Activated CD4-positive, alpha-beta memory T cell treated with anti-CD3 and anti-CD28 coated beads, Interleukin-2, amount 10 ng/mL, durations not matched to agents 7 days and 5 days (primary cell): ENCODE measurements around the gene TRAF5. TPM values are rescaled to one million over a fixed set of nuclear protein-coding genes. Genes with fewer than 3 reads are reported as not detected.
"Not testable (repeated sequence)": the region's sequence is repeated elsewhere in the genome, so short reads cannot be mapped to it uniquely, and the experiment has no call there.

Experiments
- CTCF ChIA-PET: fragments of 350-600 bp; sonication (Branson Sonifier 250); formaldehyde crosslinking; loops from one replicate; lab custom pipeline; 2021; ENCODE audit warnings: antibody characterized with exemption, inconsistent platforms; lab: Charles Lee
- POLR2A ChIA-PET: fragments of 350-600 bp; sonication (Branson Sonifier 250); formaldehyde crosslinking; loops from one replicate; lab custom pipeline; 2021; ENCODE audit warnings: antibody characterized with exemption; lab: Charles Lee
- DNase-seq: peaks from one replicate; pipeline ENCODE4 v3.0.0-alpha.2; 2020
- H3K27ac Mint-ChIP-seq: one replicate; pipeline ENCODE4 v1.8.0; 2021; ENCODE audit warnings: mild to moderate bottlenecking, mixed read lengths
- H3K27me3 Mint-ChIP-seq: one replicate; pipeline ENCODE4 v1.8.0; 2021; ENCODE audit warnings: mixed read lengths
- H3K36me3 Mint-ChIP-seq: one replicate; pipeline ENCODE4 v1.8.0; 2021; ENCODE audit warnings: low read depth, mixed read lengths
- H3K4me1 Mint-ChIP-seq: one replicate; pipeline ENCODE4 v1.8.0; 2021; ENCODE audit warnings: mixed read lengths
- H3K4me3 Mint-ChIP-seq: one replicate; pipeline ENCODE4 v1.8.0; 2021; ENCODE audit warnings: mild to moderate bottlenecking, mixed read lengths
- H3K9me3 Mint-ChIP-seq: one replicate; pipeline ENCODE4 v1.8.0; 2021; ENCODE audit warnings: mixed read lengths
- total RNA-seq, 2 experiments: library from RNA; stranded (reverse); gene quantifications; one replicate each; pipeline ENCODE4 v1.2.3, GENCODE V29; 2021

TRAF5 gene
- total RNA-seq, 2 experiments from 2014 or later: 67.9 to 68.4 TPM

DNA sequence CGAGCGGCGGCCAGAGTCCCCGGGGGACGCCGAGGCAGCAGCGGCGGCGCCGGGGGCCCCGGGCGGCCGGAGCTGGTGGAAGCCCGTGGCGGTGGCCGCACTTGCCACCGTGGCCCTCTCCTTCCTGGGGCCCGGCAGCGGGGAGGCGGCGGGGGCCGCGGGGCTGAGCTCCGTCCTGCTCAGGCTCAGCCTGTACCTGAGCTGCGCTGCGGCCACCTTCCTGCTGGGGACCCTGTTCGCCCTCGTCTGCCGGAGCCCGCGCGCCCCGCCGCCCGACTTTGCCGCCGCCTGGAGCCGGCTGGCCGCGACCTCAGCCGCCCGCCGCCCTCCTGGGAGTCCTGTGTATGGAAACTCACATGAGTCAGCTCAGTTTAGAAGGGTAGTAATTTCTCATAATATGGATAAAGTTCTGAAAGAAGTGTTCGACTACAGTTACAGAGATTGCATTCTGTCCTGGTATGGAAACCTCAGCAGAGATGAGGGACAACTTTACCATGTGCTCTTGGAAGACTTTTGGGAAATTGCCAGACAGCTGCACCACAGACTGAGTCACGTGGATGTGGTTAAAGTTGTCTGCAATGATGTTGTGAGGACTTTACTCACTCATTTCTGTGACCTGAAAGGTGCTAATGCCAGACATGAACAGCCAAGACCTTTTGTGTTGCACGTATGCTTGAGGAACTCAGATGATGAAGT is 90.1 kb downstream of the TRAF5 start:
- H3K36me3 Mint-ChIP-seq, H3K9me3 Mint-ChIP-seq, H3K27me3 Mint-ChIP-seq: not testable (repeated sequence)
- POLR2A ChIA-PET: interaction anchor here (1.3 to 3.2 kb wide), 3 partner anchors 34 to 158 kb away, joined by 4 to 13 read pairs (median 4); partner anchors contain the start of gene TRAF5
- Mint-ChIP-seq H3K4me3 (peak overlapping the region; percentile 49), H3K4me1 (peaks cover 22% of the 10 kb centered on the region), H3K27ac (peak overlapping the region; percentile 34)
- peak; percentile 44 for DNase-seq
- CTCF ChIA-PET: interaction anchor here (1.0 to 1.3 kb wide), 2 partner anchors 23 to 81 kb away, joined by 3 to 4 read pairs; no protein-coding TSS in a partner anchor

DNA sequence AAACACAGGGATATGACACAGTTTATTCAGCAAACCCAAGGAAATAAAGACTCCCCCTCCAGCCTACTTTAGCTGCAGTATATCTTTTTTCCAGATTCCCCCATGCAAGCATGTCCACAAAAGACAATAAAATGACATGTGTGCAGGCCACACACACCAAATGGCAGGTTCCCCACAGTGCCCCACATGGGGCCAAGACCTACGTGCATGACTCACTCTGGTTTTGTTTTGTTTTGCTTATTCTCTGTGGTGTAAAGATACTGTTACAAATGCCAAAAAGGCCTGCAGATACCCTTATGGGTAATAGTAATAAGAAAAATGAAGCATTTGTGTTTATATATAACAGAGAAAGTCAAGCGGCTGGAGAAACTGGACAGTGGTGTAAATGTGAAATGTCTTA is 93.8 kb downstream of the TRAF5 start:
- peak; percentile 26 for DNase-seq
- Mint-ChIP-seq H3K27me3 (no peaks in the 10 kb centered on the region), H3K36me3 (peaks cover 4% of the 10 kb centered on the region), H3K27ac (peak overlapping the region; percentile 0), H3K4me1 (peaks cover 22% of the 10 kb centered on the region), H3K9me3 (peaks cover 3% of the 10 kb centered on the region), H3K4me3 (no peak overlapping the region)
- CTCF ChIA-PET: no interaction called here
- POLR2A ChIA-PET: no interaction called here

DNA sequence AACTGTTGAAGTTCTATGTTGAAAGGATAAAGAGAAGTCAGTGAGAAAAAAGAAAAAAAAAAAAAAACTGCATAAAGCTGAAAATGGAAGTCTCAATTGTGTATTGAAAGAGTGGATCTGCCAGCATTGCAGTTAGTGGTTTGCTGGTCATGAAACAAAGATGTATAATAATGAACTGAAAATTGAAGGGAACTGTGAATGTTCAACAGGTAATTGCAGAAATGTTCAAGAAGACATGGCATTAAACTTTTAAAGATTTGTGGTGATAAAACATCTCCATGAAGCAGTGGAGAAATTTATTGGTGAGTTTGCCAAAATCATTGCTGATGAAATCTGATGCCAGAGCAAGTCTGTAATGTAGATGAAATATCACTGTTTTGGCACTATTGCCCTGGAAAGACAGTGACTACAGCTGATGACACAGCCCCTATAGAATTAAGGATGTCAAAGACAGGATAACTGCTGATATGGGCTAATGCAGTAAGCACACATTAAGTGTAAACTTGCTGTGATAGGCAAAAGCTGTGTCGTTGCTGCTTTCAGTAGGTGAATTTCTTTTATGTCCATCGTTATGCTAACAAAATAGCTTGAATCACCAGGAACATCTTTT is 94.3 kb downstream of the TRAF5 start:
- Mint-ChIP-seq H3K27ac (no peak overlapping the region), H3K36me3 (peaks cover 1% of the 10 kb centered on the region), H3K4me1 (peaks cover 19% of the 10 kb centered on the region), H3K4me3 (no peak overlapping the region), H3K9me3 (peaks cover under 1% of the 10 kb centered on the region), H3K27me3 (no peaks in the 10 kb centered on the region)
- ChIA-PET CTCF (interaction anchor here (0.8 kb wide), 1 partner anchor 100 kb away, joined by 3 read pairs; no protein-coding TSS in a partner anchor), POLR2A (no interaction called here)
- no peak for DNase-seq

DNA sequence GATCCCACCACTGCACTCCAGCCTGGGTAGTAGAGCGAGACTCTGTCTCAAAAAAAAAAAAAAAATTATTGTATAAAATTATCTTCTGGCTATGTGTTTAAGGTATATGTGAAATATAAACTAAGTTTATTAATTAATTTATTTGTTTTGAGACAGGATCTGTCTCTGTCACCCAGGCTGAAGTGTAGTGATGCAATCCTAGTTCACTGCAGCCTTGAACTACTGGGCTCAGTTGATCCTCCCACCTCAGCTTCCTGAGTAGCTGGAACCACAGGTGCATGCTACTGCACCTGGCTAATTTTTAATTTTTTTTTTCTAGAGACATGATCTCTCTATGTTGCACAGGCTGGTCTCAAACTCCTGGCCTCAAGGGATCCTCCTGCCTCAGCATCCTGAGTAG is 97.4 kb downstream of the TRAF5 start:
- H3K9me3 Mint-ChIP-seq: no peaks in the 10 kb centered on the region
- ChIA-PET POLR2A (no interaction called here), CTCF (no interaction called here)
- DNase-seq: no peak
- no peaks in the 10 kb centered on the region for H3K27me3 Mint-ChIP-seq
- H3K36me3 Mint-ChIP-seq: no peaks in the 10 kb centered on the region
- H3K4me3 Mint-ChIP-seq: no peak overlapping the region
- H3K4me1 Mint-ChIP-seq: peaks cover 8% of the 10 kb centered on the region
- no peak overlapping the region for H3K27ac Mint-ChIP-seq

Other genes starting within 250 kb of the TRAF5 start
- gene KCNH1, start 192.7 kb upstream of the TRAF5 start, total RNA-seq: not detected
- gene RCOR3, start 67.5 kb upstream of the TRAF5 start, total RNA-seq: 10 to 100 TPM; 47.8 to 52.7 TPM
- gene RD3, start 165.3 kb downstream of the TRAF5 start, total RNA-seq: not detected